Ovary (tissue), 9 donors: Measurements from ENCODE around the gene OR8B12. TPM values are rescaled to one million over a fixed set of nuclear protein-coding genes. Genes with fewer than 3 reads are reported as not detected.
"Not testable (repeated sequence)": the region's sequence is repeated elsewhere in the genome, so short reads cannot be mapped to it uniquely, and the experiment has no call there.

Experiments
- DNase-seq, 5 donors: peaks; one replicate each; pipeline ENCODE4 v3.0.0-alpha.2; 2019 to 2020
- H3K27ac ChIP-seq, 2 donors: fragments of 200-600 bp; one replicate each; pipeline versions ENCODE4 v1.5.1 to v1.8.0; 2019 to 2022
- H3K27me3 ChIP-seq: fragments of 200-600 bp; one replicate; pipeline ENCODE4 v1.8.0; 2022
- H3K36me3 ChIP-seq: fragments of 200-600 bp; sonication (generic); one replicate; pipeline ENCODE4 v1.5.1; 2019
- H3K4me1 ChIP-seq: one replicate; pipeline ENCODE4 v1.8.1; 2013; ENCODE audit warnings: mild to moderate bottlenecking, moderate library complexity; ENCODE audit not compliant: insufficient read depth
- H3K4me3 ChIP-seq: fragments of 200-600 bp; sonication (generic); one replicate; pipeline ENCODE4 v1.5.1; 2017
- H3K9me3 ChIP-seq, 2 donors: fragments of 200-600 bp in 1 of 2; sonication (generic) in 1 of 2; one replicate each; pipeline versions ENCODE4 v1.5.1 to v1.8.1; 2013 to 2019; ENCODE audit warnings: mild to moderate bottlenecking in 1 of 2, moderate library complexity in 1 of 2
- CTCF ChIP-seq, 3 donors: fragments of 450-650 bp in 2 of 3; fragments of 200-600 bp in 1 of 3; IDR thresholded peaks; one replicate each; pipeline versions ENCODE4 v1.5.1 to v1.8.0; 2016 to 2022; ENCODE audit warnings: antibody characterized with exemption in 3 of 3, mild to moderate bottlenecking in 1 of 3
- EP300 ChIP-seq: sonication (generic); formaldehyde crosslinking; IDR thresholded peaks from one replicate; pipeline ENCODE4 v1.6.1; 2017; ENCODE audit warnings: antibody characterized with exemption
- POLR2A ChIP-seq: fragments of 450-650 bp; IDR thresholded peaks from one replicate; pipeline ENCODE4 v1.6.1; 2017; ENCODE audit warnings: antibody characterized with exemption, mild to moderate bottlenecking, moderate library complexity
- WGBS, 3 donors: extraction: QIAGEN DNeasy Blood & Tissue Kit in 1 of 3; methylation state at CpG; one replicate each; pipeline versions ENCODE4 v1.1.5 to v1.1.7; 2013 to 2017; 5-methylcytosine and 5-hydroxymethylcytosine counted together
- intact Hi-C, 4 donors: fragments of 100-400 bp; cut with DNase I; formaldehyde crosslinking; loops; one replicate each; pipeline versions ENCODE4 v1.11.0 to v1.15.1; 2022 to 2023
- polyA plus RNA-seq, 2 donors: library from polyadenylated mRNA; stranded (reverse); fragments of 200-250 nt in 1 of 2; fragments of 350-450 nt in 1 of 2; fragmentation: Illumina TruSeq in 1 of 2; extraction: RNeasy Lipid Tissue Mini Kit (QIAGEN cat#74804) in 1 of 2; gene quantifications; one replicate each; pipeline ENCODE4 v1.2.3, GENCODE V29; 2013 to 2014
- total RNA-seq, 7 donors: library from RNA; depleted of rRNA in 2 of 7; stranded (reverse); fragments of >200 nt in 2 of 7; fragmentation: NEBNext Ultra II Directional in 3 of 7; extraction: Animal tissue kit (Norgen Biotek cat#: 25700) in 3 of 7; gene quantifications; one replicate each; pipeline versions ENCODE4 v1.1.0 to v1.2.4, GENCODE V29; 2016 to 2023
- donor health status: DM: no; HTN: no; CAD: no; lungs with moderate emphysema.
- donor health status: DM: no; HTN: no; CAD: no.
- donor health status: Bipolar disorder and iron deficiency.
- donor health status: DM: yes; HTN: yes; CAD: no.
- donor health status: DM: no; HTN: no; CAD: no.
- donor health status: DM: yes; HTN: yes; CAD: no.

The OR8B12 gene
- total and polyA plus RNA-seq, 9 donors = not detected

GRCh38 chr11:124517314-124517713 is 26.1 kb downstream of the OR8B12 start:
- WGBS, 3 donors = 82 to 89% (median 83%) methylated on average over 12 of the region's 12 CpGs
- intact Hi-C loops = no loop called here

GRCh38 chr11:124514675-124515074 is 28.8 kb downstream of the OR8B12 start:
- H3K36me3 ChIP-seq, H3K27me3 ChIP-seq, H3K4me3 ChIP-seq, intact Hi-C loops, DNase-seq, H3K27ac ChIP-seq, H3K4me1 ChIP-seq, H3K9me3 ChIP-seq: not testable (repeated sequence)
- WGBS, 3 donors = 90 to 94% (median 91%) methylated on average over 4 of the region's 4 CpGs

More at GRCh38 chr11:124517314-124517713, 26.1 kb downstream of the OR8B12 start:
- Histone ChIP-seq H3K4me3 (no peak overlapping the region), H3K27ac (no peak overlapping the region), H3K36me3 (no peaks in the 10 kb centered on the region), H3K4me1 (no peaks in the 10 kb centered on the region), H3K27me3 (no peaks in the 10 kb centered on the region), H3K9me3 (no peaks in the 10 kb centered on the region)
- TF ChIP-seq EP300 (no peak), POLR2A (no peak), CTCF (IDR thresholded peaks at IDR 0.05) (no peak)
- no peak for DNase-seq

- no peak overlapping the region for H3K4me3 ChIP-seq
- no peaks in the 10 kb centered on the region for H3K9me3 ChIP-seq
- no peak overlapping the region for H3K27ac ChIP-seq
- no peak for TF ChIP-seq POLR2A
- TF ChIP-seq CTCF (IDR thresholded peaks at IDR 0.05) = no peak
- TF ChIP-seq EP300 = no peak
- no peaks in the 10 kb centered on the region for H3K4me1 ChIP-seq
- 78 to 90% (median 85%) methylated on average over 3 of the region's 3 CpGs for WGBS, 3 donors
- intact Hi-C loops = no loop called here
- no peaks in the 10 kb centered on the region for H3K36me3 ChIP-seq
- no peaks in the 10 kb centered on the region for H3K27me3 ChIP-seq
- DNase-seq = no peak
Measured at GRCh38 chr11:124514131-124514530, 29.3 kb downstream of the OR8B12 start.

- H3K4me1 ChIP-seq = no peaks in the 10 kb centered on the region
- no peak overlapping the region for H3K27ac ChIP-seq
- H3K4me3 ChIP-seq = no peak overlapping the region
- no peak for DNase-seq
- no peaks in the 10 kb centered on the region for H3K27me3 ChIP-seq
- H3K9me3 ChIP-seq = no peaks in the 10 kb centered on the region
- no peaks in the 10 kb centered on the region for H3K36me3 ChIP-seq
- no peak for TF ChIP-seq POLR2A
- intact Hi-C loops = no loop called here
Measured at GRCh38 chr11:124511745-124512144, 31.7 kb downstream of the OR8B12 start.

- H3K36me3 ChIP-seq = no peaks in the 10 kb centered on the region
- no peak overlapping the region for H3K4me3 ChIP-seq
- H3K27me3 ChIP-seq = no peaks in the 10 kb centered on the region
- WGBS, 3 donors = 55 to 70% (median 60%) methylated on average over 4 of the region's 4 CpGs
- TF ChIP-seq POLR2A = no peak
- no peak for TF ChIP-seq EP300
- TF ChIP-seq CTCF (IDR thresholded peaks at IDR 0.05) = no peak
- H3K9me3 ChIP-seq = no peaks in the 10 kb centered on the region
- no peak for DNase-seq
- intact Hi-C loops = no loop called here
- no peak overlapping the region for H3K27ac ChIP-seq
- H3K4me1 ChIP-seq = no peaks in the 10 kb centered on the region
Measured at GRCh38 chr11:124510279-124510678, 33.2 kb downstream of the OR8B12 start.

GRCh38 chr11:124499711-124500110 is 43.7 kb downstream of the OR8B12 start:
- intact Hi-C loops = no loop called here
- Histone ChIP-seq H3K4me3 (no peak overlapping the region), H3K36me3 (no peaks in the 10 kb centered on the region), H3K27me3 (no peaks in the 10 kb centered on the region), H3K9me3 (no peaks in the 10 kb centered on the region), H3K27ac (no peak overlapping the region), H3K4me1 (no peaks in the 10 kb centered on the region)
- no peak for TF ChIP-seq POLR2A
- no peak for TF ChIP-seq EP300
- TF ChIP-seq CTCF (IDR thresholded peaks at IDR 0.05) = no peak
- DNase-seq = no peak
- WGBS, 3 donors = 70 to 80% (median 74%) methylated on average over 8 of the region's 8 CpGs
